HCT116 (cell line): Measurements from ENCODE around the gene PFKFB3. TPM values are rescaled to one million over a fixed set of nuclear protein-coding genes. Genes with fewer than 3 reads are reported as not detected.

ENCODE experiments used
- ATAC-seq: fragments of 200-7000 bp; cut with Tn5 transposase; 2 replicates; pipeline ENCODE4 v1.9.1; 2020; ENCODE audit warnings: mild to moderate bottlenecking, moderate library complexity
- BruUV-seq: library from RNA; stranded (reverse); fragments of 400-500 nt; replicated peaks from 2 replicates; lab custom pipeline; 2021; lab: Mats Ljungman, UMichigan
- CTCF ChIA-PET: fragments of 300-600 bp; sonication (Branson Sonifier 250); formaldehyde crosslinking; loops from one replicate; lab custom pipeline; 2021; ENCODE audit warnings: antibody characterized with exemption; lab: Charles Lee
- POLR2A ChIA-PET: fragments of 300-600, 350-600 bp; sonication (Branson Sonifier 250); formaldehyde crosslinking; loops from one replicate; lab custom pipeline; 2021; ENCODE audit warnings: antibody characterized with exemption; lab: Charles Lee
- RAD21 ChIA-PET, 2 experiments: fragments of 300-600 bp; sonication (Branson Sonifier 250); formaldehyde crosslinking; loops; one replicate each; lab custom pipeline; 2023; ENCODE audit warnings: low total read pairs in 2 of 2; ENCODE audit not compliant: uncharacterized antibody in 2 of 2, unreplicated experiment in 2 of 2, low non-redundant PET in 1 of 2; lab: Charles Lee
- DNase-seq: peaks from one replicate; pipeline ENCODE4 v3.0.0-alpha.2; 2010; ENCODE audit warnings: low read depth, low spot score
- H2AFZ ChIP-seq: fragments of 200-600 bp; shearing (Covaris generic), sonication (generic); 2 replicates; pipeline ENCODE4 v1.6.1; 2017; ENCODE audit warnings: low read depth, mixed run types, mixed read lengths, antibody characterized with exemption, low read length; ENCODE audit not compliant: poor library complexity, severe bottlenecking
- H3K27ac ChIP-seq: 2 replicates; pipeline ENCODE4 v1.5.1; 2012; ENCODE audit warnings: low read depth, low read length
- H3K27me3 ChIP-seq: fragments of 200-600 bp; sonication (generic); 2 replicates; pipeline ENCODE4 v1.6.1; 2016; ENCODE audit warnings: mixed run types, low read length, mixed read lengths; ENCODE audit not compliant: insufficient read depth
- H3K36me3 ChIP-seq, 2 experiments: fragments of 200-500 bp in 1 of 2; fragments of 200-600 bp in 1 of 2; sonication (Bioruptor generic) in 1 of 2; sonication (generic) in 1 of 2; 2 replicates each; pipeline versions ENCODE4 v1.5.1 to v1.6.1; 2014 to 2016; ENCODE audit warnings: low read length in 2 of 2, inconsistent platforms in 1 of 2, mixed read lengths in 1 of 2, mixed run types in 1 of 2; ENCODE audit not compliant: insufficient read depth in 2 of 2, control insufficient read depth in 1 of 2
- H3K4me1 ChIP-seq, 2 experiments: fragments of 200-600 bp in 1 of 2; sonication (generic) in 1 of 2; 2 replicates each; pipeline versions ENCODE4 v1.5.1 to v1.6.1; 2012 to 2017; ENCODE audit warnings: low read length in 2 of 2, inconsistent platforms in 1 of 2, mild to moderate bottlenecking in 1 of 2, mixed read lengths in 1 of 2, mixed run types in 1 of 2, moderate library complexity in 1 of 2; ENCODE audit not compliant: insufficient read depth in 2 of 2, control insufficient read depth in 1 of 2
- H3K4me2 ChIP-seq: fragments of 200-600 bp; sonication (generic); 2 replicates; pipeline ENCODE4 v1.6.1; 2017; ENCODE audit warnings: mixed run types, low read length, mixed read lengths
- H3K4me3 ChIP-seq, 2 experiments: fragments of 200-600 bp in 1 of 2; sonication (generic) in 1 of 2; replicated peaks in 1 of 2; 2 replicates each; pipeline ENCODE4 v1.5.1; 2011 to 2016; ENCODE audit warnings: low read length in 2 of 2, control low read depth in 1 of 2, low read depth in 1 of 2, mild to moderate bottlenecking in 1 of 2, mixed read lengths in 1 of 2, mixed run types in 1 of 2
- H3K79me2 ChIP-seq: fragments of 200-600 bp; sonication (generic); 2 replicates; pipeline ENCODE4 v1.6.1; 2017; ENCODE audit warnings: mild to moderate bottlenecking, mixed run types, low read length, moderate library complexity, mixed read lengths; ENCODE audit not compliant: insufficient read depth
- H3K9ac ChIP-seq: fragments of 200-600 bp; sonication (generic); 2 replicates; pipeline ENCODE4 v1.6.1; 2016; ENCODE audit warnings: low read length, mixed read lengths
- H3K9me2 ChIP-seq: fragments of 200-600 bp; sonication (generic), shearing (Covaris generic); 2 replicates; pipeline ENCODE4 v1.6.1; 2017; ENCODE audit warnings: mixed run types, mild to moderate bottlenecking, moderate library complexity; ENCODE audit not compliant: insufficient read depth
- H3K9me3 ChIP-seq, 2 experiments: fragments of 200-500 bp in 1 of 2; fragments of 200-600 bp in 1 of 2; sonication (Bioruptor generic) in 1 of 2; sonication (generic) in 1 of 2; 2 replicates each; pipeline ENCODE4 v1.6.1; 2014 to 2017; ENCODE audit warnings: low read length in 2 of 2, mixed read lengths in 2 of 2, inconsistent platforms in 1 of 2, low read depth in 1 of 2, mild to moderate bottlenecking in 1 of 2, mixed run types in 1 of 2, moderate library complexity in 1 of 2; ENCODE audit not compliant: control insufficient read depth in 1 of 2, insufficient read depth in 1 of 2
- H4K20me1 ChIP-seq: fragments of 200-600 bp; sonication (generic), shearing (Covaris generic); 2 replicates; pipeline ENCODE4 v1.6.1; 2017; ENCODE audit warnings: mixed run types, mild to moderate bottlenecking, moderate library complexity; ENCODE audit not compliant: insufficient read depth
- CEBPB ChIP-seq: IDR thresholded peaks from 2 replicates; pipeline ENCODE4 v1.6.1; 2012; ENCODE audit warnings: low read depth
- CTCF ChIP-seq, 3 experiments: fragments of 200-600 bp in 1 of 3; sonication (generic) in 1 of 3; IDR thresholded peaks in 2 of 3; conservative IDR thresholded peaks in 1 of 3; 2 replicates each; pipeline ENCODE4 v1.5.1; 2012 to 2017; ENCODE audit warnings: low read depth in 2 of 3, low read length in 2 of 3, antibody characterized with exemption in 1 of 3, borderline replicate concordance in 1 of 3, control low read depth in 1 of 3, mild to moderate bottlenecking in 1 of 3, mixed read lengths in 1 of 3, mixed run types in 1 of 3, moderate library complexity in 1 of 3; ENCODE audit not compliant: insufficient read depth in 1 of 3
- ELF1 ChIP-seq: IDR thresholded peaks from 2 replicates; pipeline ENCODE4 v1.6.1; 2012; ENCODE audit warnings: low read depth, borderline replicate concordance
- EZH2 ChIP-seq: fragments of 200-600 bp; sonication (generic); IDR thresholded peaks from 2 replicates; pipeline ENCODE4 v1.6.1; 2017; ENCODE audit warnings: antibody characterized with exemption, mixed run types
- JUND ChIP-seq: IDR thresholded peaks from 2 replicates; pipeline ENCODE4 v1.6.1; 2012
- POLR2A ChIP-seq: IDR thresholded peaks from 2 replicates; pipeline ENCODE4 v1.7.0; 2011; ENCODE audit warnings: borderline replicate concordance; ENCODE audit not compliant: insufficient read depth, insufficient read length; ENCODE audit errors: extremely low read depth
- POLR2AphosphoS5 ChIP-seq: IDR thresholded peaks from 2 replicates; pipeline ENCODE4 v1.6.1; 2011; ENCODE audit warnings: mild to moderate bottlenecking, low read depth, low read length, moderate library complexity
- ZFX ChIP-seq: fragments of 450-650 bp; IDR thresholded peaks from 2 replicates; pipeline ENCODE4 v1.6.1; 2017
- intact Hi-C: fragments of 100-400 bp; cut with micrococcal nuclease; formaldehyde crosslinking; loops from 2 replicates; pipeline ENCODE4 v1.10.0; 2022
- total RNA-seq: library from RNA; stranded (reverse); gene quantifications from one replicate; pipeline ENCODE4 v1.2.1, GENCODE V29; 2021; ENCODE audit not compliant: unreplicated experiment

PFKFB3 gene
- total RNA-seq, 1 experiment from 2014 or later, result 50.8 TPM

GRCh38 chr10:6223981-6224380, 21.2 kb downstream of the PFKFB3 start:
- no TSS peak for BruUV-seq
- CTCF ChIA-PET, result no interaction called here

More at GRCh38 chr10:6223981-6224380, 21.2 kb downstream of the PFKFB3 start:
- ATAC-seq (no peak), DNase-seq (no peak)
- no peak overlapping the region for H3K27ac ChIP-seq
- intact Hi-C loops, result no loop called here
- H4K20me1 ChIP-seq, result no peaks in the 10 kb centered on the region
- POLR2A ChIA-PET, result no interaction called here
- no peak overlapping the region for H2AFZ ChIP-seq
- TF ChIP-seq CEBPB (no peak), ELF1 (no peak), JUND (no peak), POLR2A (no peak), EZH2 (no peak), CTCF (IDR thresholded peaks at IDR 0.05 in 2 of 3, conservative IDR thresholded peaks at IDR 0.05 in 1 of 3; ENCODE audit: borderline replicate concordance in 1 of 3, insufficient read depth in 1 of 3, low read depth in 2 of 3, low read length in 2 of 3) (no peak), POLR2AphosphoS5 (no peak), ZFX (no peak)
- TF ChIP-seq, all 23 proteins: peak for 0
- no peak overlapping the region for H3K4me3 ChIP-seq
- peaks cover 12 to 15% of the 10 kb centered on the region in 2 experiments; a peak in 3 of 4 replicates for H3K4me1 ChIP-seq
- no peaks in the 10 kb centered on the region for H3K9me3 ChIP-seq
- H3K36me3 ChIP-seq, result peaks cover 27 to 33% of the 10 kb centered on the region in 2 experiments; a peak in 3 of 4 replicates
- no peaks in the 10 kb centered on the region for H3K27me3 ChIP-seq
- H3K4me2 ChIP-seq, result no peak overlapping the region
- H3K9ac ChIP-seq, result no peak overlapping the region
- H3K79me2 ChIP-seq, result no peaks in the 10 kb centered on the region
- RAD21 ChIA-PET, result no interaction called here
- no peaks in the 10 kb centered on the region for H3K9me2 ChIP-seq
